ENCODE results near the gene LYPD6B.

LYPD6B gene

DNA sequence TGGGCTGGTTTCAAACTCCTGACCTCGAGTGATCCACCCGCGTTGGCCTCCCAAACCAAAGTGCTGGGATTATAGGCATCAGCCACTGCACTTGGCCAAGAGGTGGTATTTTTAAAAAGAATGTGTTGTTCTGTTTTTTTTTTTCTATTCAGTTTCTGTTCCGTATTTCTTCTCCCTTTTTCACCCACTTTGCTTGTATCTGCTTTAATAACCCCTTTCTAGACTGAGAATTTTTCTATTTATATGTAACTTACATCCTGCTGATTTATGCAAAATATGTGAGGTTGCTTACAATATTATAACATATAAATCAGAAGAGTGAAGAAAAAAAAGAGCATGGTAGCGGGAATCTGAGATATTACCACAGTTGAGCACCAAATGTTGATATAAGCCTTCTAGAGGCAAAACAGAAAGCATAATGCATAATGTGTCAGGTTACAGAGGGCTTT is 17.2 kb upstream of the LYPD6B start:
- H3K4me3 ChIP-seq (ENCODE audit: low read length), result peak overlapping the region; percentile 6; the same call in 1 of the 2 replicates
- TF ChIP-seq ZNF274 (IDR thresholded peaks at IDR 0.05; ENCODE audit: low read depth, low read length), result no peak

DNA sequence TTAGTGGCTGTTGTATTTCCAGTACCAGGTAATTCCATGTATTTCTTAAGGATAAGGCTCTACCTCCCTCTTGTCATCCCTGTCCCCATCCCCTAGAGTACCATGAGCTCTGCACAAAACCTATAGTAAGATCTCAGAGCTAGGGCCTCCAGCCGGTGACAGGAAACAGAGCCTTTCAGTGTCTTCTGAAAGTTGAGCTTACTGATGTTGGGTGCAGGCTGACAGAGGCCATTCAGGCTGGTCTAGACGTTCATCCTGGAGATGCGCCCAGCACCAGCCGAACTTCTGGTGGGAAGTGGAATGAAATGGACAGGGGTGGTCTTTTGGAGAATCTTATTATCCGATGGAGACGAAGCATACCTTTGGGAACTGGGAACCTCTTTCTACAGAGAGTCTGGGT is 16.7 kb upstream of the LYPD6B start:
- TF ChIP-seq ZNF274 (IDR thresholded peaks at IDR 0.05; ENCODE audit: low read depth, low read length), result no peak
- H3K4me3 ChIP-seq (ENCODE audit: low read length), result peak overlapping the region; percentile 6; the same call in 1 of the 2 replicates

DNA sequence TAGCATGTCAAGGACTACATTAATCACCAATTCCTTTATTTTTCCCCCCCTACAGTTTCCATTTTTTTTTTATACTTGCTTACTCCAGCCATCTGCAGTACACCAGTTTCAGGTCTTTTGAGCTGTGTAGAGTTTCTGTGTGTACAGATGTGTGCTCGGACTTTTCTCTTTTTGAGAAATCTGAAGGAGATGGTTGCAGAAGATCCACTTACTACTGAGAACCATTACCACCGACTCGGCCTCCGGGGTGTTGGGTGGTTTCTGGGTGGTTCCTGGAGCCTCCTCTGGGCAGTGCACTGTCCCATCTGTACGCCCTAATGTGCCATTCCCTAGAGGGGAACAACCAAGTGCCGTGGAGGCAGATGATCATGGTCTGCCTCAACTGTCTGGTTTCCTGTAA is 15.4 kb upstream of the LYPD6B start:
- TF ChIP-seq ZNF274 (IDR thresholded peaks at IDR 0.05; ENCODE audit: low read depth, low read length), result no peak
- H3K4me3 ChIP-seq (ENCODE audit: low read length), result no peak overlapping the region

DNA sequence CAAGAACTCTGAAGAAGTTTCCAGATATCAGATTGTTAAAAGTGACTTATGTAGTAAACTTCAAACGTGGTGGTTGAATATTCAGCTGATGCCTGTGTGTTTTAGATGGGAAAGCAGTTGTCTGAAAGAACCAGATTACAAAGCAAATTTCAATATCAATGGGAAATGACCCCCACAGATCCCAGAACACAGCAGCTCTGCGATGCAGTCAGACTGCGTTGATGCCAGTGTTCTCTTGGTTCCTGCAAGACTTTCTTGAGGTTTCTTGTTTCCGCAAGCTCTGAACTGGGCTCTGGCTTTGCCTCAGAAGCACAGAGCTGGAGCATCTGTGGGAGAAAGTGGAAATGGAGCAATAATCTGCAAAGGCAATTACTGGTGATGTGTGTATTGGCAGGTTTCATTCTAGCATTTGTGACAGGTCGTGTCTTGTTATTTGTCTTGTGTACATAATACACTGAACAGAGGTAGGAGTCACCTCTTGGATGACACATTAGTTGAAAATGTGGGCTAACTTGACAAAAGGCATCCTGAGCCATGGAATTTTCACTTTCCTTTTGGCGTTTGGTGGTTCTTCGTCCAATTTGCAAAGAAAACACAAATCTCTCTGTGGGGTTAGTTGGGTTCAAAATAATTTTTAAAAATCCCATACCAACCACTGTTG is 10.8 kb upstream of the LYPD6B start:
- no peak for TF ChIP-seq ZNF274 (IDR thresholded peaks at IDR 0.05; ENCODE audit: low read depth, low read length)
- no peak overlapping the region for H3K4me3 ChIP-seq (ENCODE audit: low read length)

DNA sequence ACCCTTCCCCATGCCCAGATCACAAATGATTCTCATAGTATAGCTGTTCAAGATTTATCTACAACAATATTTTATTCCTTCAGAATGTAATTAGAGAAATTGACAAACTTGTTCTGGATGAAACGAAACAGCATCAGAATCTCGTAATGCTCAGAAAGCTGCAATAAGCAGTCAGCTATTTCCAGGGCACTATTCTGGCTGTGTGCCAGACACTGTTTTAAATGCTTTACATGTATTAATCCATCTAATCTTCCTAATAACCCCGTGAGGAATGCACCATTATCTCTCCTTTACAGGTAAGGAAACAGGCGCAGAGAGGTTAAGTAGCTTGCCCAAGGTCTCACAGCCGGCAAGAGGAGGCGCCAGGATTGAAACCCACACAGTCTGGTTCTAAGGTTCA is 10.1 kb upstream of the LYPD6B start:
- no peak for TF ChIP-seq ZNF274 (IDR thresholded peaks at IDR 0.05; ENCODE audit: low read depth, low read length)

DNA sequence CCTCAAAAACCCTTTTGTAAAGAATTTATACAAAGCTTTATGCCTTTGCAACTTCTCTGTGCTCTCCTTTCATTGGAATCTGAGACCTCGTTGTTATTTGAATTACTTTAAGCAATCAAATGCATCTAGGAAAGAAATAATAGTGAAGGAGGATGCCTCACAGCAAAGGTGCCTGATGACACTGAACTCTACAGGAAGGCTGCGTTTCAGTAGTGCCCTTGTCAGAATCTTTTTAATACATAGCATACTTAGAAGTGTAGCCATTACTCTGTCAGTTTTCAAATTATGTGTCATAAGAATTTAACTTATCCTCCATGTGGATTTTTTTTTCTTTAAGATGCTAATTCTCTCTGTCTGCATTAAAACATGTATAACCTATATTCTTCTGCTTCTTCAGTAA is 9.6 kb upstream of the LYPD6B start:
- TF ChIP-seq ZNF274 (IDR thresholded peaks at IDR 0.05; ENCODE audit: low read depth, low read length), result no peak
- no peak overlapping the region for H3K4me3 ChIP-seq (ENCODE audit: low read length)

More for the DNA sequence above, 10.1 kb upstream of the LYPD6B start:
- no peak overlapping the region for H3K4me3 ChIP-seq (ENCODE audit: low read length)

DNA sequence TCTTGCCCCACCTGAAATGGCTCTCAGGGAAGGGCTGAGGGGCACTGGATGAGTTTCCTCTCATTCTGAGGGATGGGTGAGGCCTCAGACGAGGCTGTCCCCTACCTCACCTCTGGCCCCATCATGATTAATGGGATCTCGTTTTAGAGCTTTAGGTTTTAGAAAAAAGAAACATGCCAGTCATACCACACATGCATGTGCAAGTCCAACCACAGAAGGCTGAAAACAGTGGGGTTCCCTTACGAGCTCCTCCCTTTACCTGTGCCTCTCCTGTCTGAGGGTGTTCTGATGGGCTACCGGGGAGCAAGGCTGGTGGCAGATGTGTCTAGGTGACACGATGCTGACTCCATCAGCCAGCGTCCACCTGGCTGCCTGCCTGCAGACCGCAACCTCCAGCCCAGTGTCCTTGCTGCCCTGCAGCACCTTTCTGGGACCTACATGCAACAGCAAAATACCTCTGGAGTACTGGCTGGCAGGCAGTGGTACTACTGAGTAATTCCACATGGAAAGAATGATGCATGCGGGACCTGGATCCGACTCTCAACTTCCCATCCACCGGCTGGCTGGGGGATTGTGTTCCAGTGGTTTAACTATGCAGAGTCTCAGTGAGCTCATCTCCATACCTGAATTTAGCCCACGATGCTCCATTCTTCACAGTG is 9.1 kb upstream of the LYPD6B start:
- H3K4me3 ChIP-seq (ENCODE audit: low read length), result no peak overlapping the region
- no peak for TF ChIP-seq ZNF274 (IDR thresholded peaks at IDR 0.05; ENCODE audit: low read depth, low read length)

DNA sequence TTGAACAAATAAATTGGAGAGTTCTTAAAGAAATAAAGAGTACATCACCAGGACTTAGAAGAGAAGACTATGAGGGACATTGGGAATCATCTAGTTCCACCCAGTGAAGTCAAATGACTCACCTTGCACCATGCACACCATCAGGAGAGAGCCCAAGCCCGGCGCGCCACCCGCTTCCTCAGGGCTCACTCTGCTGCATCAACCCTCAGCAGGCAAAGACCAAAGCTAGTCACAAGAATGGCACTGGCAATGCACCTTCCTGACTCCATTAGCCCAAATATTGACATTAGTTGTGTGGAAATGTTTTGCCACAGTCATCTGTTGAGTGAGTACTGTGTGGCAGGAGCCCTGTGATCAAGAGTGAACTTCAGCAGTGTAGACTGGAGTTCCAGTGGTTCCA is 7.1 kb upstream of the LYPD6B start:
- H3K4me3 ChIP-seq (ENCODE audit: low read length), result no peak overlapping the region
- TF ChIP-seq ZNF274 (IDR thresholded peaks at IDR 0.05; ENCODE audit: low read depth, low read length), result no peak

DNA sequence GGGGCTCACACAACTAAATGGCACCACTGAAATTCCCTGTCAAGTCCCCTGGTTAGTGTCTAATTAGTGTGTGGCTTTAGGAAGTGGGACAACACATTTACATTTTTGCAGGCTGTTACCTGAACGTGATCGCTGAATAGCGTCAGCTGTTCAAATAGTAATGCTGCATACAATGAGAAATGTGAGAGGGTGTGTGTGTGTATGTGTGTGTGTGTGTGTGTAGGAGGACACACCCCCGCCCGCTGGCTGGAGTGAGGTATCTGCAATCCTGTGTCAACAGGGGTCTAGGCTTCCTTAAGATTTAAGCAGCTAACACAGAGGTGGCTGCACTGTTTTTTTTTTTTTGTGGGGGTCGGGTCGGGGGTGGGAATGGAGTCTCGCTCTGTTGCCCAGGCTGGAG is 4.8 kb upstream of the LYPD6B start:
- TF ChIP-seq ZNF274 (IDR thresholded peaks at IDR 0.05; ENCODE audit: low read depth, low read length), result no peak
- H3K4me3 ChIP-seq (ENCODE audit: low read length), result no peak overlapping the region

DNA sequence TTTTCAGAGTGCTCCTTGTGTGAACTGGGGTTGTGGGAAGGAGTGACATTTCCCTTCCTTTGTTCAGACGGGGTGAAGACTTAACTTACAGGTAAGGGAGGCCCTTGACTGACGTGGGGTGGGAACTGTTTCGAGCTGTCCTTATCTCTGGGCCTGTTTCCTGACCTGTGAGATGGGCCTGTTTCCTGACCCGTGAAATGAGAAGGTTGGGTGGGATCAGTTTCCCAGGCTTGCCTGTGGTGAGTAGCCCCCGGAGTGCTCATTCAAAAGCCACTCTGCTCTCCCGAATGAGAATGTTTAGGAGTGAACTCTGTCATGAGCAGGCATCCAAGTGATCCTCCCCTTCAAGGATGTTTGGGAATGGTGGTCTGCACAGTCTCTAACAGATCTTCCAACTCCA is 4.1 kb upstream of the LYPD6B start:
- TF ChIP-seq ZNF274 (IDR thresholded peaks at IDR 0.05; ENCODE audit: low read depth, low read length), result no peak
- no peak overlapping the region for H3K4me3 ChIP-seq (ENCODE audit: low read length)

DNA sequence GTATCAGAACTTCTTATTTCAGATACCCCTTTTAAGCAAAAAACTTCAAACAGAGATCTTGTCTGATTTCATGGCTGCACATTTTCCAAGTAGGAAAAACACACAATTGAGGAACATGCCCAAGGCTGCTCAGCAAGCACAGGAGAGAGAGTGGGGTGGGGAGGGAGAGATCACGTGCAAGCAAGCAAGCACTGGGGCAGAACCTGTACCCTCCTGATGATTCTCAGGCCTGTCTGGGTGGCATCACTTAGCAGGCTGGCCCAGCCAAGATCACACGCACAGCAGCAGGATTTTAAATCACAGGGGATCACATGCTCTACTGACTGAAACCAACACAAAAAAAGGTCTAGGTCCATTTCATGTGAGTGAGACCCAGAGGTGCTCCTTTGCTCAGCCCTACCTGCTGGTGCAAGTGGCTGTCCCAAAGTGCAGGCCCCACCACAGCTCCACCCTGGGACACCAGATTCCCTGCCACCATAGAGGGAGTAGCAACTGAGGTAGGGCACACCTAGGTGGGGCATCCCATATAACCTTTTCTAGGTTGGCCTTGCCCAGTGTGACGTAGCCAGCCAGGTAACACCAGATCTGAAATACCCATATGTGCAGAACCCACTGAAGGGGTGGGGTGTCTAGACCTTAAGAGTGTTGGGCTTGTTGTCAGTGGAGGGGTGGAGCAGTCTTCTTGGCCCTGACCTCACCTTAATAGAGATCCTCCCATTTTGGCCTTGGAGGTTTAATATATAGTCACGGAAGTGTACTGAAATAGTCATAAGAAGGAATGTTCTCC is 1.8 kb upstream of the LYPD6B start:
- TF ChIP-seq ZNF274 (IDR thresholded peaks at IDR 0.05; ENCODE audit: low read depth, low read length), result no peak
- H3K4me3 ChIP-seq (ENCODE audit: low read length), result no peak overlapping the region

DNA sequence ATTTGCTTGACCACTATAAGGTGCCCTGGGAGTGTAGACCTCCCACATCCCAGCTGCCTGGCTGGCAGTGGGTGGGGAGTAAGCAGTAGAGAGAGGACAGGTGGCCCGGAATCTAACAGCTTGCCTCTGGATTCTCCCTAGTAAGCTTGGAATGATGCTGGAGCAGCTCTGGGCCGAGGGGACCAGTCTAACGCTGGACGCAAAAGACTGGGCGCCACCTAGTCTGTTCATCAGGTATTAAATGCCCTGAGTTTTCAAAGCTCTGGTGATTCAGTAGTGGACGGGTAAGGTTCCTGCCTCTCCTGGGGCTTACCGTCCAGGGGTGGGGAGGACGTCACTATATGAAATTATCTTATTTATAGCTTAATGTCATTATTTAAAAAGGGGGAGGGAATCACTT is 648 bp upstream of the LYPD6B start:
- no peak overlapping the region for H3K4me3 ChIP-seq (ENCODE audit: low read length)
- no peak for TF ChIP-seq ZNF274 (IDR thresholded peaks at IDR 0.05; ENCODE audit: low read depth, low read length)

DNA sequence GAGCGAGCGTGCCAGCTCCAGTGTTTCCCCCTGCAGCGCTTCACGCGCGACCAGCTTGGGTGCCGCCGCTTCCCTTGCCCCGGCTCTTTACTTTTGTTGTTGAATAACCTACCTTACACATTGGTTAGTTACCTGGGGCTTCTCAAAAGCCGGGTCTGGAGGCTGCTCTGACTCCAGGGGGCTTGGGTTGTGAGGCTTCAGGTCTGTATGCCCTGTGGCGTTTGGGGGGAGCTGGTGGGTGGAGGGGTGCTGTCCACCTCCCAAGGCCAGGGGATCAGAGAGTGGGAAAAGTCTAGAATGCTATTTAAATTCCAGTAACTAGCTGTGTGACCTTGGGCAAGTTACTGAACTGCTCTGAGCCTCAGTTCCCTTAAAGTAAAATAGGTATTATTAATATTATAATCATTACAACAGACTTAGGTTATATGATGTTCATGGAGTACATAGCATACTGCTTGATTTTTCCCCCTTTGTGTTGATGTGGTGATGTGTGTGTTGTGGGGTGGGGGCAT is 770 bp downstream of the LYPD6B start:
- peak overlapping the region; percentile 9; the same call in 1 of the 2 replicates for H3K4me3 ChIP-seq (ENCODE audit: low read length)
- no peak for TF ChIP-seq ZNF274 (IDR thresholded peaks at IDR 0.05; ENCODE audit: low read depth, low read length)

DNA sequence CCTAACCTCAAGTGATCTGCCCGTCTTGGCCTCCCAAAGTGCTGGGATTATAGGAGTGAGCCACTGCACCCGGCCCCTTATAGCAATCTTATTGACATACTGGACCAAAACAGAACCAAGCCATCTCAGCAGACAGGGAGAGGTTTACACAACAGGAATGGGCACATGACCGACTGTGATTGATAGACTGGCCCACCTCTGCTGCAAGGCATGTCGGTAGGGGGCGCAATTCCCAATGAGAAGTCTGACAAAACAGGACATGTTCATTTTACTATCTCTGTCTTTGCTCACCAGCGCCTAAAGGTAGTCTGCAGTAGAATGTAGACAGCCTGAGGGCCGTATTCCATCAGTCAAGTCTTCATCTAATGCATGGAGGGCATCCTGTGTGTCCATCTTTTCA is 2.0 kb downstream of the LYPD6B start:
- no peak overlapping the region for H3K4me3 ChIP-seq (ENCODE audit: low read length)
- no peak for TF ChIP-seq ZNF274 (IDR thresholded peaks at IDR 0.05; ENCODE audit: low read depth, low read length)

DNA sequence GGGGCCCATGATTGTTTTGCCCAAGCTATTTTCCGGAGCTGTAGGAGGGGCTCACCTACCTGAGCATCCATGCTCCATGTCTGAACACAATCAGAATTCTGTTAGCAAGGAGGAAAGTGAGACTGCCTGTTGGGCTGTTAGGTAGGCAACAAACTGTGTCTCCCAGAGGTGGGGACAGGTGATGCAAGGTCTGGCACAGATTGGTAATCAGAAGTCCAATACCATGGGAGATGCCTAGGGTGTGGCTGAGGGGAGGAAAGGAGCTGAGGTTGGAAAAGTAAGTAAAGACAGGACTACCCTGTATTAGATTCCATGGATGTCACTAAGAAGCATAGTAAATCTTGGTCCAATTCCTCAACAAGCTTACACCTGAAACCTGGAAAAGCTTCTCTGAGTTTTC is 3.0 kb downstream of the LYPD6B start:
- TF ChIP-seq ZNF274 (IDR thresholded peaks at IDR 0.05; ENCODE audit: low read depth, low read length), result no peak
- no peak overlapping the region for H3K4me3 ChIP-seq (ENCODE audit: low read length)

All from GM08714 (cell line).